NT2/D1 (cell line): ENCODE data around the gene COPS7B.
"Not testable (repeated sequence)": the region's sequence is repeated elsewhere in the genome, so short reads cannot be mapped to it uniquely, and the experiment has no call there.

Experiments
- DNase-seq: peaks from one replicate; pipeline ENCODE4 v3.0.0-alpha.2; 2011; ENCODE audit warnings: low read depth, low spot score
- H3K27me3 ChIP-seq: 2 replicates; pipeline ENCODE4 v1.6.0; 2011; ENCODE audit warnings: mild to moderate bottlenecking; ENCODE audit not compliant: insufficient read length, insufficient read depth
- H3K36me3 ChIP-seq: 2 replicates; pipeline ENCODE4 v1.6.1; 2011; ENCODE audit warnings: mild to moderate bottlenecking, low read length, mixed read lengths; ENCODE audit not compliant: insufficient read depth, insufficient read length
- H3K4me1 ChIP-seq: 2 replicates; pipeline ENCODE4 v1.5.1; 2011; ENCODE audit not compliant: insufficient read depth, insufficient read length
- H3K4me3 ChIP-seq: 2 replicates; pipeline ENCODE4 v1.5.1; 2011; ENCODE audit warnings: low read depth; ENCODE audit not compliant: insufficient read length
- H3K9ac ChIP-seq: 2 replicates; pipeline ENCODE4 v1.6.0; 2011; ENCODE audit warnings: low read depth; ENCODE audit not compliant: insufficient read length
- H3K9me3 ChIP-seq: 2 replicates; pipeline ENCODE4 v1.5.1; 2011; ENCODE audit warnings: mild to moderate bottlenecking, low read length; ENCODE audit not compliant: insufficient read depth
- SUZ12 ChIP-seq: IDR thresholded peaks from 2 replicates; pipeline ENCODE4 v1.6.1; 2011; ENCODE audit not compliant: insufficient read length, insufficient read depth; ENCODE audit errors: extremely low read depth
- YY1 ChIP-seq: IDR thresholded peaks from 2 replicates; pipeline ENCODE4 v1.6.1; 2011; ENCODE audit not compliant: insufficient read length, insufficient read depth
- ZNF274 ChIP-seq: IDR thresholded peaks from 2 replicates; pipeline ENCODE4 v1.6.1; 2011; ENCODE audit warnings: mild to moderate bottlenecking, low read depth, low read length

The COPS7B gene

GRCh38 chr2:231786177-231786916 is at the start of gene COPS7B:
Gene COPS7B, plus strand, starts transcription at chr2:231786445. Its CDS starts 2,126 bp downstream, at chr2:231788571.
- peaks cover 33% of the 10 kb centered on the region for H3K36me3 ChIP-seq
- DNase-seq, result peak; percentile 94
- peak within 1 kb of the TSS; percentile 93 for H3K4me3 ChIP-seq
- H3K4me1 ChIP-seq, result peaks cover 2% of the 10 kb centered on the region
- TF ChIP-seq SUZ12 (no peak), YY1 (peak; percentile 57)
- peak within 1 kb of the TSS; percentile 92 for H3K9ac ChIP-seq
- H3K27me3 ChIP-seq, result no peaks in the 10 kb centered on the region
- no peaks in the 10 kb centered on the region for H3K9me3 ChIP-seq

- Histone ChIP-seq H3K27me3 (no peaks in the 10 kb centered on the region), H3K9me3 (no peaks in the 10 kb centered on the region), H3K4me1 (no peaks in the 10 kb centered on the region), H3K4me3 (no peak overlapping the region), H3K36me3 (peaks cover 5% of the 10 kb centered on the region), H3K9ac (no peak overlapping the region)
- DNase-seq, result no peak
- TF ChIP-seq YY1, result no peak
- TF ChIP-seq ZNF274, result no peak
- no peak for TF ChIP-seq SUZ12
Measured at GRCh38 chr2:231737761-231738160, 48.5 kb upstream of the COPS7B start.

- H3K27me3 ChIP-seq, result no peaks in the 10 kb centered on the region
- H3K4me3 ChIP-seq, result no peak overlapping the region
- DNase-seq, result no peak
- H3K4me1 ChIP-seq, result peaks cover 2% of the 10 kb centered on the region
- no peaks in the 10 kb centered on the region for H3K36me3 ChIP-seq
- H3K9ac ChIP-seq, result no peak overlapping the region
- no peaks in the 10 kb centered on the region for H3K9me3 ChIP-seq
- TF ChIP-seq ZNF274 (no peak), SUZ12 (no peak), YY1 (no peak)
Measured at GRCh38 chr2:231743376-231744116, 42.7 kb upstream of the COPS7B start.

- TF ChIP-seq SUZ12, result no peak
- TF ChIP-seq YY1, result no peak
- no peak for TF ChIP-seq ZNF274
- peaks cover 6% of the 10 kb centered on the region for H3K4me1 ChIP-seq
- no peak overlapping the region for H3K9ac ChIP-seq
- H3K4me3 ChIP-seq, result no peak overlapping the region
- no peaks in the 10 kb centered on the region for H3K9me3 ChIP-seq
- H3K27me3 ChIP-seq, result no peaks in the 10 kb centered on the region
- peak; percentile 46 for DNase-seq
- no peaks in the 10 kb centered on the region for H3K36me3 ChIP-seq
Measured at GRCh38 chr2:231745303-231746038, 40.8 kb upstream of the COPS7B start.

- H3K9me3 ChIP-seq, H3K4me3 ChIP-seq, H3K27me3 ChIP-seq, H3K4me1 ChIP-seq, DNase-seq, H3K9ac ChIP-seq, H3K36me3 ChIP-seq: not testable (repeated sequence)
Measured at GRCh38 chr2:231748153-231748896, 37.9 kb upstream of the COPS7B start.

GRCh38 chr2:231749016-231749415 is 37.2 kb upstream of the COPS7B start:
- not testable (repeated sequence) for H3K9me3 ChIP-seq, H3K4me3 ChIP-seq, H3K4me1 ChIP-seq, H3K9ac ChIP-seq, DNase-seq, H3K36me3 ChIP-seq, H3K27me3 ChIP-seq
